ENCODE measurements around the gene RBL1.

GRCh38 chr20:37007898-37008649 lies 87.7 kb downstream of the RBL1 start:
- TF ChIP-seq EZH2 (IDR thresholded peaks at IDR 0.05; ENCODE audit: insufficient read depth, poor library complexity, severe bottlenecking) (no peak), EZH2phosphoT487 (IDR thresholded peaks at IDR 0.05; ENCODE audit: insufficient read depth, low read depth) (no peak)
